GM19463 (cell line): Measurements from ENCODE around the gene RASL10A.

Experiments used
- ATAC-seq: cut with Tn5 transposase; IDR thresholded peaks from one replicate; pipeline ENCODE4 v1.9.1; 2021; ENCODE audit warnings: mild to moderate bottlenecking, moderate library complexity; ENCODE audit not compliant: unreplicated experiment

The RASL10A gene

GRCh38 chr22:29325356-29325755 is 9.9 kb upstream of the RASL10A start:
- ATAC-seq, result no peak

- ATAC-seq, result no peak
Measured at GRCh38 chr22:29323641-29324040, 8.1 kb upstream of the RASL10A start.

- no peak for ATAC-seq
Measured at GRCh38 chr22:29320546-29320945, 5.0 kb upstream of the RASL10A start.

GRCh38 chr22:29319072-29319471 is 3.6 kb upstream of the RASL10A start:
- no peak for ATAC-seq

GRCh38 chr22:29317827-29318454 is 2.4 kb upstream of the RASL10A start:
- ATAC-seq, result no peak

GRCh38 chr22:29316141-29316828 is 788 bp upstream of the RASL10A start:
- no peak for ATAC-seq

- ATAC-seq, result no peak
Measured at GRCh38 chr22:29314537-29315285, 786 bp downstream of the RASL10A start.

- ATAC-seq, result no peak
Measured at GRCh38 chr22:29313576-29314466, 1.7 kb downstream of the RASL10A start.

- ATAC-seq, result no peak
Measured at GRCh38 chr22:29313126-29313575, 2.3 kb downstream of the RASL10A start.

GRCh38 chr22:29312218-29313125 is 3.0 kb downstream of the RASL10A start:
- ATAC-seq, result no peak

GRCh38 chr22:29311464-29312217 is 3.9 kb downstream of the RASL10A start:
- ATAC-seq, result no peak

GRCh38 chr22:29310863-29311339 is 4.6 kb downstream of the RASL10A start:
- ATAC-seq, result no peak

- no peak for ATAC-seq
Measured at GRCh38 chr22:29310065-29310862, 5.2 kb downstream of the RASL10A start.

- ATAC-seq, result no peak
Measured at GRCh38 chr22:29309332-29310064, 6.0 kb downstream of the RASL10A start.

GRCh38 chr22:29308791-29309262 is 6.7 kb downstream of the RASL10A start:
- no peak for ATAC-seq

- no peak for ATAC-seq
Measured at GRCh38 chr22:29308148-29308790, 7.2 kb downstream of the RASL10A start.

- no peak for ATAC-seq
Measured at GRCh38 chr22:29307596-29308147, 7.8 kb downstream of the RASL10A start.
